Measurements from ENCODE around the gene KIF22. TPM values are rescaled to one million over a fixed set of nuclear protein-coding genes. Genes with fewer than 3 reads are reported as not detected.
A peak's percentile ranks its signal among the peaks of the same experiment; 100 is the strongest.

Gene KIF22
- total RNA-seq, 4 donors from 2014 or later: 31.9 to 157 (median 72.8) TPM

- Histone ChIP-seq H3K4me1 (peaks cover 4 to 55% (median 34%) of the 10 kb centered on the region in 4 donors), H3K9me3 (no peaks in the 10 kb centered on the region), H3K27ac (peak overlapping the region; percentile 85 to 98 (median 90)), H3K36me3 (peaks cover 0 to 15% (median 0%) of the 10 kb centered on the region in 3 donors), H3K4me3 (peak overlapping the region; percentile 55 to 79 (median 70)), H3K27me3 (no peaks in the 10 kb centered on the region)
- peak; percentile 85 to 94 (median 89) for DNase-seq
- TF ChIP-seq CTCF (IDR thresholded peaks at IDR 0.05) (peak in 5 of 6 experiments; percentile 9 to 76 (median 56)), POLR2A (IDR thresholded peaks at IDR 0.05) (peak; percentile 35 to 46)
Measured at GRCh38 chr16:29807426-29808218, 17.1 kb downstream of the KIF22 start.

- Histone ChIP-seq H3K27ac (peak overlapping the region; percentile 85 to 98 (median 90)), H3K4me1 (peaks cover 4 to 62% (median 34%) of the 10 kb centered on the region in 4 donors), H3K4me3 (peak overlapping the region; percentile 55 to 79 (median 70)), H3K27me3 (no peaks in the 10 kb centered on the region), H3K9me3 (no peaks in the 10 kb centered on the region), H3K36me3 (peaks cover 0 to 15% (median 0%) of the 10 kb centered on the region in 3 donors)
- DNase-seq: no peak
- TF ChIP-seq CTCF (IDR thresholded peaks at IDR 0.05): peak in 1 of 6 experiments; percentile 1
- no peak for TF ChIP-seq POLR2A (IDR thresholded peaks at IDR 0.05)
Measured at GRCh38 chr16:29808219-29808900, 17.8 kb downstream of the KIF22 start.

GRCh38 chr16:29809031-29809747 is 18.6 kb downstream of the KIF22 start:
- Histone ChIP-seq H3K4me1 (peaks cover 4 to 62% (median 34%) of the 10 kb centered on the region in 4 donors), H3K27me3 (no peaks in the 10 kb centered on the region), H3K9me3 (no peaks in the 10 kb centered on the region), H3K27ac (peak overlapping the region; percentile 85 to 98 (median 90)), H3K4me3 (peak overlapping the region in 2 of 4 donors; percentile 63 to 76), H3K36me3 (peaks cover 0 to 15% (median 0%) of the 10 kb centered on the region in 3 donors)
- no peak for TF ChIP-seq POLR2A (IDR thresholded peaks at IDR 0.05)
- TF ChIP-seq CTCF (IDR thresholded peaks at IDR 0.05): no peak
- no peak for DNase-seq

- Histone ChIP-seq H3K27me3 (no peaks in the 10 kb centered on the region), H3K9me3 (no peaks in the 10 kb centered on the region), H3K4me3 (peak overlapping the region in 1 of 4 donors; percentile 13), H3K4me1 (peaks cover 4 to 65% (median 34%) of the 10 kb centered on the region in 4 donors), H3K27ac (peak overlapping the region in 3 of 4 donors; percentile 87 to 98 (median 93)), H3K36me3 (peaks cover 0 to 15% (median 0%) of the 10 kb centered on the region in 3 donors)
- TF ChIP-seq POLR2A (IDR thresholded peaks at IDR 0.05): no peak
- TF ChIP-seq CTCF (IDR thresholded peaks at IDR 0.05): no peak
- no peak for DNase-seq
Measured at GRCh38 chr16:29809850-29810698, 19.5 kb downstream of the KIF22 start.

Measured in Peyer's patch (tissue), 4 donors.